GM21717 (cell line): Measurements from ENCODE around the gene OTULIN.

Experiments
- ATAC-seq: cut with Tn5 transposase; IDR thresholded peaks from one replicate; pipeline ENCODE4 v1.9.1; 2021; ENCODE audit warnings: mild to moderate bottlenecking, moderate library complexity; ENCODE audit not compliant: unreplicated experiment

The OTULIN gene

GRCh38 chr5:14718778-14719177 is 54.3 kb downstream of the OTULIN start:
- ATAC-seq: no peak

- ATAC-seq: no peak
These were observed 55.9 kb downstream of the OTULIN start for GRCh38 chr5:14720236-14720923.

- no peak for ATAC-seq
These were observed 57.6 kb downstream of the OTULIN start for GRCh38 chr5:14721990-14722656.

GRCh38 chr5:14722923-14723322 is 58.4 kb downstream of the OTULIN start:
- no peak for ATAC-seq

- no peak for ATAC-seq
These were observed 59.2 kb downstream of the OTULIN start for GRCh38 chr5:14723701-14724132.

- no peak for ATAC-seq
These were observed 60.1 kb downstream of the OTULIN start for GRCh38 chr5:14724633-14725032.

- ATAC-seq: no peak
These were observed 61.7 kb downstream of the OTULIN start for GRCh38 chr5:14726066-14726838.

- peak; percentile 63 for ATAC-seq
These were observed 62.9 kb downstream of the OTULIN start for GRCh38 chr5:14727428-14727865.

GRCh38 chr5:14727928-14728458 is 63.5 kb downstream of the OTULIN start:
- ATAC-seq: no peak

GRCh38 chr5:14728459-14728938 is 64.0 kb downstream of the OTULIN start:
- no peak for ATAC-seq

GRCh38 chr5:14729448-14730385 is 65.2 kb downstream of the OTULIN start:
- no peak for ATAC-seq

GRCh38 chr5:14730466-14730865 is 65.9 kb downstream of the OTULIN start:
- no peak for ATAC-seq

GRCh38 chr5:14730881-14731280 is 66.4 kb downstream of the OTULIN start:
- ATAC-seq: no peak

- no peak for ATAC-seq
These were observed 68.5 kb downstream of the OTULIN start for GRCh38 chr5:14732991-14733390.

- ATAC-seq: no peak
These were observed 69.1 kb downstream of the OTULIN start for GRCh38 chr5:14733661-14734060.

- no peak for ATAC-seq
These were observed 69.9 kb downstream of the OTULIN start for GRCh38 chr5:14734396-14734795.

GRCh38 chr5:14735944-14736343 is 71.4 kb downstream of the OTULIN start:
- no peak for ATAC-seq

GRCh38 chr5:14737291-14737690 is 72.8 kb downstream of the OTULIN start:
- ATAC-seq: no peak

GRCh38 chr5:14738050-14738449 is 73.5 kb downstream of the OTULIN start:
- no peak for ATAC-seq

GRCh38 chr5:14739538-14739937 is 75.0 kb downstream of the OTULIN start:
- no peak for ATAC-seq
